Measurements from ENCODE around the gene FBXL22. TPM values are rescaled to one million over a fixed set of nuclear protein-coding genes. Genes with fewer than 3 reads are reported as not detected.

The FBXL22 gene
- total and polyA plus RNA-seq, 2 donors (not counting 1 experiment from before 2014, with no cell fraction given) = 0.50 to 0.87 TPM

- TF ChIP-seq EZH2 (IDR thresholded peaks at IDR 0.05; ENCODE audit: low read length, missing control alignments) = no peak
- TF ChIP-seq CTCF (conservative IDR thresholded peaks at IDR 0.05 in 1 of 2, IDR thresholded peaks at IDR 0.05 in 1 of 2; ENCODE audit: low read depth in 1 of 2, low read length in 2 of 2) = no peak
- Histone ChIP-seq H3K27me3 (ENCODE audit: control insufficient read depth, insufficient read depth, low read length) (no peaks in the 10 kb centered on the region), H3K79me2 (ENCODE audit: control insufficient read depth, insufficient read depth, low read length) (no peaks in the 10 kb centered on the region), H3K36me3 (ENCODE audit: control insufficient read depth, insufficient read depth, low read length) (peaks cover 13% of the 10 kb centered on the region), H3K9ac (ENCODE audit: insufficient read depth, low read length) (no peak overlapping the region), H2AFZ (ENCODE audit: low read length) (no peak overlapping the region), H3K4me1 (ENCODE audit: control insufficient read depth, extremely low read depth, insufficient read depth, low read length) (peaks cover 3% of the 10 kb centered on the region), H3K27ac (ENCODE audit: insufficient read depth, low read length) (no peak overlapping the region), H3K4me2 (ENCODE audit: extremely low read depth, insufficient read depth, low read length) (no peak overlapping the region), H4K20me1 (ENCODE audit: control insufficient read depth, extremely low read depth, insufficient read depth, low read length) (no peaks in the 10 kb centered on the region), H3K9me3 (ENCODE audit: control insufficient read depth, insufficient read depth, low read depth, low read length) (no peaks in the 10 kb centered on the region), H3K4me3 (replicated peaks in 1 of 4; ENCODE audit: control extremely low read depth in 1 of 4, insufficient read depth in 1 of 4, low read depth in 3 of 4, low read length in 4 of 4) (no peak overlapping the region)
- DNase-seq (ENCODE audit: low read depth in 2 of 2) = no peak
Measured at GRCh38 chr15:63606308-63606707, 9.1 kb downstream of the FBXL22 start.

GRCh38 chr15:63608989-63609388 lies 11.8 kb downstream of the FBXL22 start:
- no peaks in the 10 kb centered on the region for H4K20me1 ChIP-seq (ENCODE audit: control insufficient read depth, extremely low read depth, insufficient read depth, low read length)
- no peak overlapping the region for H3K9ac ChIP-seq (ENCODE audit: insufficient read depth, low read length)
- no peak overlapping the region for H3K4me3 ChIP-seq (replicated peaks in 1 of 4; ENCODE audit: control extremely low read depth in 1 of 4, insufficient read depth in 1 of 4, low read depth in 3 of 4, low read length in 4 of 4)
- TF ChIP-seq CTCF (conservative IDR thresholded peaks at IDR 0.05 in 1 of 2, IDR thresholded peaks at IDR 0.05 in 1 of 2; ENCODE audit: low read depth in 1 of 2, low read length in 2 of 2) (no peak), EZH2 (IDR thresholded peaks at IDR 0.05; ENCODE audit: low read length, missing control alignments) (no peak)
- no peak overlapping the region for H3K27ac ChIP-seq (ENCODE audit: insufficient read depth, low read length)
- H3K4me2 ChIP-seq (ENCODE audit: extremely low read depth, insufficient read depth, low read length) = no peak overlapping the region
- no peaks in the 10 kb centered on the region for H3K4me1 ChIP-seq (ENCODE audit: control insufficient read depth, extremely low read depth, insufficient read depth, low read length)
- no peaks in the 10 kb centered on the region for H3K9me3 ChIP-seq (ENCODE audit: control insufficient read depth, insufficient read depth, low read depth, low read length)
- no peaks in the 10 kb centered on the region for H3K27me3 ChIP-seq (ENCODE audit: control insufficient read depth, insufficient read depth, low read length)
- H2AFZ ChIP-seq (ENCODE audit: low read length) = no peak overlapping the region
- no peaks in the 10 kb centered on the region for H3K79me2 ChIP-seq (ENCODE audit: control insufficient read depth, insufficient read depth, low read length)
- DNase-seq (ENCODE audit: low read depth in 2 of 2) = no peak
- H3K36me3 ChIP-seq (ENCODE audit: control insufficient read depth, insufficient read depth, low read length) = peaks cover 13% of the 10 kb centered on the region

GRCh38 chr15:63609448-63609847 lies 12.3 kb downstream of the FBXL22 start:
- H3K4me1 ChIP-seq (ENCODE audit: control insufficient read depth, extremely low read depth, insufficient read depth, low read length) = no peaks in the 10 kb centered on the region
- H2AFZ ChIP-seq (ENCODE audit: low read length) = no peak overlapping the region
- H3K27me3 ChIP-seq (ENCODE audit: control insufficient read depth, insufficient read depth, low read length) = no peaks in the 10 kb centered on the region
- H3K27ac ChIP-seq (ENCODE audit: insufficient read depth, low read length) = no peak overlapping the region
- H3K9me3 ChIP-seq (ENCODE audit: control insufficient read depth, insufficient read depth, low read depth, low read length) = no peaks in the 10 kb centered on the region
- H3K9ac ChIP-seq (ENCODE audit: insufficient read depth, low read length) = no peak overlapping the region
- H3K79me2 ChIP-seq (ENCODE audit: control insufficient read depth, insufficient read depth, low read length) = no peaks in the 10 kb centered on the region
- peaks cover 13% of the 10 kb centered on the region for H3K36me3 ChIP-seq (ENCODE audit: control insufficient read depth, insufficient read depth, low read length)
- TF ChIP-seq EZH2 (IDR thresholded peaks at IDR 0.05; ENCODE audit: low read length, missing control alignments) (no peak), CTCF (conservative IDR thresholded peaks at IDR 0.05 in 1 of 2, IDR thresholded peaks at IDR 0.05 in 1 of 2; ENCODE audit: low read depth in 1 of 2, low read length in 2 of 2) (no peak)
- H3K4me2 ChIP-seq (ENCODE audit: extremely low read depth, insufficient read depth, low read length) = no peak overlapping the region
- no peaks in the 10 kb centered on the region for H4K20me1 ChIP-seq (ENCODE audit: control insufficient read depth, extremely low read depth, insufficient read depth, low read length)
- no peak overlapping the region for H3K4me3 ChIP-seq (replicated peaks in 1 of 4; ENCODE audit: control extremely low read depth in 1 of 4, insufficient read depth in 1 of 4, low read depth in 3 of 4, low read length in 4 of 4)
- DNase-seq (ENCODE audit: low read depth in 2 of 2) = no peak
